Smooth muscle cell (in vitro differentiated cells): ENCODE results near the gene TNFRSF6B. TPM values are rescaled to one million over a fixed set of nuclear protein-coding genes. Genes with fewer than 3 reads are reported as not detected.

Source experiments
- DNase-seq: peaks from one replicate; lab custom pipeline; 2025; ENCODE audit not compliant: unreplicated experiment; lab: John Stamatoyannopoulos, UW
- H2AFZ ChIP-seq: fragments of 200-600 bp; sonication (generic); 2 replicates; pipeline ENCODE4 v1.6.0; 2016; ENCODE audit warnings: antibody characterized with exemption, low read depth, mild to moderate bottlenecking
- H3F3A ChIP-seq: fragments of 200-600 bp; sonication (generic); 2 replicates; pipeline ENCODE4 v1.6.0; 2017; ENCODE audit warnings: antibody characterized with exemption, low read depth
- H3K27ac ChIP-seq: fragments of 200-600 bp; sonication (generic); 2 replicates; pipeline ENCODE4 v1.5.1; 2016; ENCODE audit warnings: low read depth, mild to moderate bottlenecking
- H3K27me3 ChIP-seq: fragments of 200-600 bp; sonication (generic); 2 replicates; pipeline ENCODE4 v1.6.1; 2016; ENCODE audit warnings: low read depth, mild to moderate bottlenecking
- H3K36me3 ChIP-seq: fragments of 200-600 bp; sonication (generic); 2 replicates; pipeline ENCODE4 v1.5.1; 2016; ENCODE audit warnings: low read depth
- H3K4me1 ChIP-seq: fragments of 200-600 bp; sonication (generic); 2 replicates; pipeline ENCODE4 v1.5.1; 2016; ENCODE audit warnings: low read depth
- H3K4me2 ChIP-seq: fragments of 200-600 bp; sonication (generic); 2 replicates; pipeline ENCODE4 v1.6.0; 2016; ENCODE audit warnings: mild to moderate bottlenecking
- H3K4me3 ChIP-seq: fragments of 200-600 bp; sonication (generic); 2 replicates; pipeline ENCODE4 v1.5.1; 2016; ENCODE audit warnings: mild to moderate bottlenecking
- H3K79me2 ChIP-seq: fragments of 200-600 bp; sonication (generic); 2 replicates; pipeline ENCODE4 v1.6.0; 2016; ENCODE audit warnings: low read depth, mild to moderate bottlenecking
- H3K9ac ChIP-seq: fragments of 200-600 bp; sonication (generic); 2 replicates; pipeline ENCODE4 v1.6.0; 2016; ENCODE audit warnings: low read depth
- H3K9me3 ChIP-seq: fragments of 200-600 bp; sonication (generic); replicated peaks from 2 replicates; pipeline ENCODE4 v1.5.1; 2016; ENCODE audit warnings: low read depth
- H4K20me1 ChIP-seq: fragments of 200-600 bp; sonication (generic); 2 replicates; pipeline ENCODE4 v1.6.0; 2016; ENCODE audit warnings: low read depth
- CTCF ChIP-seq: fragments of 200-600 bp; sonication (generic); IDR thresholded peaks from 2 replicates; pipeline ENCODE4 v1.5.1; 2017; ENCODE audit warnings: borderline replicate concordance, mild to moderate bottlenecking, antibody characterized with exemption; ENCODE audit not compliant: insufficient read depth, poor library complexity, severe bottlenecking
- WGBS: methylation state at CpG from one replicate; pipeline ENCODE4 v1.1.7; 2016; ENCODE audit warnings: low lambda C conversion rate; 5-methylcytosine and 5-hydroxymethylcytosine counted together
- polyA plus RNA-seq: library from polyadenylated mRNA; unstranded; fragments of >200 nt; fragmentation: Nextera tagmentation; extraction: Ambion mirVana; gene quantifications from 2 replicates; pipeline ENCODE4 v1.2.1, GENCODE V29; 2016
- total RNA-seq: library from RNA; depleted of rRNA; stranded (reverse); fragments of >200 nt; gene quantifications from 2 replicates; pipeline ENCODE4 v1.2.3, GENCODE V29; 2014

Gene TNFRSF6B
- total and polyA plus RNA-seq, 2 experiments from 2014 or later: 13.1 to 17.1 TPM

GRCh38 chr20:63664143-63664851, 32.2 kb upstream of the TNFRSF6B start:
- Histone ChIP-seq H3K36me3 (no peaks in the 10 kb centered on the region), H2AFZ (no peak overlapping the region), H3K9me3 (no peaks in the 10 kb centered on the region), H3K27ac (no peak overlapping the region), H3K79me2 (no peaks in the 10 kb centered on the region), H3K4me3 (no peak overlapping the region), H3F3A (no peaks in the 10 kb centered on the region), H3K27me3 (no peaks in the 10 kb centered on the region), H3K4me2 (no peak overlapping the region), H4K20me1 (no peaks in the 10 kb centered on the region), H3K9ac (no peak overlapping the region), H3K4me1 (no peaks in the 10 kb centered on the region)
- no peak for TF ChIP-seq CTCF
- 95% methylated on average over 22 of the region's 22 CpGs for WGBS
- no peak for DNase-seq

GRCh38 chr20:63664861-63665594, 31.4 kb upstream of the TNFRSF6B start:
- H3F3A ChIP-seq: no peaks in the 10 kb centered on the region
- H2AFZ ChIP-seq: no peak overlapping the region
- no peaks in the 10 kb centered on the region for H3K79me2 ChIP-seq
- no peaks in the 10 kb centered on the region for H3K9me3 ChIP-seq
- H4K20me1 ChIP-seq: no peaks in the 10 kb centered on the region
- H3K4me3 ChIP-seq: no peak overlapping the region
- no peak for TF ChIP-seq CTCF
- H3K4me1 ChIP-seq: no peaks in the 10 kb centered on the region
- DNase-seq: no peak
- H3K9ac ChIP-seq: no peak overlapping the region
- H3K4me2 ChIP-seq: no peak overlapping the region
- 95% methylated on average over 12 of the region's 18 CpGs for WGBS
- H3K36me3 ChIP-seq: no peaks in the 10 kb centered on the region
- H3K27ac ChIP-seq: no peak overlapping the region
- no peaks in the 10 kb centered on the region for H3K27me3 ChIP-seq

- no peak overlapping the region for H3K4me2 ChIP-seq
- H3K4me3 ChIP-seq: no peak overlapping the region
- no peak for DNase-seq
- no peak overlapping the region for H2AFZ ChIP-seq
- H3K9ac ChIP-seq: no peak overlapping the region
- H3K36me3 ChIP-seq: no peaks in the 10 kb centered on the region
- H4K20me1 ChIP-seq: no peaks in the 10 kb centered on the region
- WGBS: 96% methylated on average over 12 of the region's 14 CpGs
- H3K27me3 ChIP-seq: no peaks in the 10 kb centered on the region
- no peaks in the 10 kb centered on the region for H3K4me1 ChIP-seq
- H3K79me2 ChIP-seq: no peaks in the 10 kb centered on the region
- H3F3A ChIP-seq: no peaks in the 10 kb centered on the region
- H3K27ac ChIP-seq: no peak overlapping the region
- H3K9me3 ChIP-seq: no peaks in the 10 kb centered on the region
- TF ChIP-seq CTCF: no peak
These were observed 30.7 kb upstream of the TNFRSF6B start for GRCh38 chr20:63665708-63666107.

GRCh38 chr20:63667858-63668257, 28.6 kb upstream of the TNFRSF6B start:
- WGBS: 97% methylated on average over 7 of the region's 16 CpGs
- H2AFZ ChIP-seq: no peak overlapping the region
- no peak overlapping the region for H3K4me2 ChIP-seq
- no peak for DNase-seq
- H3K4me1 ChIP-seq: no peaks in the 10 kb centered on the region
- no peaks in the 10 kb centered on the region for H3K36me3 ChIP-seq
- no peak overlapping the region for H3K27ac ChIP-seq
- H3K27me3 ChIP-seq: no peaks in the 10 kb centered on the region
- no peak for TF ChIP-seq CTCF
- no peaks in the 10 kb centered on the region for H3F3A ChIP-seq
- H3K4me3 ChIP-seq: no peak overlapping the region
- no peaks in the 10 kb centered on the region for H4K20me1 ChIP-seq
- no peak overlapping the region for H3K9ac ChIP-seq
- H3K79me2 ChIP-seq: no peaks in the 10 kb centered on the region
- H3K9me3 ChIP-seq: no peaks in the 10 kb centered on the region
